T-helper 1 cell (primary cell): Measurements from ENCODE around the gene GOLM1.
"Not testable (repeated sequence)": the region's sequence is repeated elsewhere in the genome, so short reads cannot be mapped to it uniquely, and the experiment has no call there.

Experiments
- DNase-seq, 5 donors: peaks; one replicate each; pipeline ENCODE4 v3.0.0-alpha.2; 2012 to 2020

GOLM1 gene

DNA sequence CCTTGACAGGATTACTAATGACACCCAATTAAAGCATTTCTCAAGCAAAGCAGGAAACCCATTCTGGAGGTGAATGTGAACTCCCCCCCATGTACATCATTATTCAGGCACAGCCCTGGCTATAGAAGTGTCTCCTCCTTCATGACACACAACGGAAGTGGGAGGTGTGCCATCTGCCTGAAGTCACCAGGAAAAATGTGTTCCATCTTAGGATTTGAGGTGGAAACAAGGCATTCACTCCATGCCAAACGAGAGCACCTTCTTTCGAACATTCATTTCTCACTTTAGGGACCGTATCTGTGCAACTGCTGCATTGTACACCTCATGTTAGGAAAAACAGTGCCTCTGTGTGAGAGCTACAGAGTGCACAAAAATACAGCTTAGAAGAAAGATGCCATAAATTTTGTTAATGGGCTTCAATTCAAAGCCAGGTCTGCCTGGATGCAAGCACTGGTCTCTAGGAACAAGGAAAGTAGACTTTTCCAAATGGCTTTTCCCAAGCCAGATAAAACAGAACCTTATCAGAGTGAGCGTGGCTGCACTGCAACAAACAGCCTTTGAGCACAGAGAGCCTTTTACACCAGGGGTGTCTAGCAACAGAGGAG lies 19.4 kb downstream of the GOLM1 start:
- DNase-seq: no peak

DNA sequence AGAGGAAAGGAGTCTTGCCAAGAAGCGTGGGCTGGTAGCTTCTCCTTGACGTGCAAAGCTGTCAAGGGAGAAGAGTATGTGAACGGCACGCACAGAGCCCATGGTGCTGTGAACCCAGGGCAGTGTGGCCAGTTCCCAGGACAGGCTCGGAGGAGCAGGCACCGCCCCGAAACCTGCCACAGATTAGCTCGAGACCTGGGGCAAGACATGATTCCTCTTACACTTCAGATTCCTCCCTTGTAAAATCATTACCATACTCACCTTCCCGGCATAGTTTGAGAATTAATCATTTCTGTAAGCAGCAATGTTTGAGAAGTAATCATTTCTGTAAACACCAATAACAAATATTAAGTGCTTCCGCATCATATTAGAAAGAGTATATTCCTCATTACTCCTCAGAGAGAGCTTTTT lies 19.9 kb downstream of the GOLM1 start:
- DNase-seq: no peak

DNA sequence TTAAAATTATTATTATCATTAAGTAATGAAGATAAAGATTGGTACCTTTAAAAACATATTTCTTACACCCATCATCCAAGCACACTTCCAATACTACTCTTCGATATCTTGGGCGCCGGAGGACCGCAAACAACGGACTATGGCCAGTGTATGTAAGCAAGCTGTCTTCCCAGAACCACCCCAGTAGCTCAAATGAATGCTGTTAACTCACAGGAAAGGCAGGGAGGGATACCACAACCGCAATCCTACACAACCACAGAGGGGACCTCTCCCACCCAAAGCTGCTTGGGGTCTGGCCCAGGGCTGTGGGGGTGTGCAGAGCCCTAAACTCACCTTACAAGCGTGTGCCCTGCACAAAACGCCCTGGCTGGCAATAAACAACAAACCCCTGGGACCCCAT lies 20.6 kb downstream of the GOLM1 start:
- DNase-seq: no peak

DNA sequence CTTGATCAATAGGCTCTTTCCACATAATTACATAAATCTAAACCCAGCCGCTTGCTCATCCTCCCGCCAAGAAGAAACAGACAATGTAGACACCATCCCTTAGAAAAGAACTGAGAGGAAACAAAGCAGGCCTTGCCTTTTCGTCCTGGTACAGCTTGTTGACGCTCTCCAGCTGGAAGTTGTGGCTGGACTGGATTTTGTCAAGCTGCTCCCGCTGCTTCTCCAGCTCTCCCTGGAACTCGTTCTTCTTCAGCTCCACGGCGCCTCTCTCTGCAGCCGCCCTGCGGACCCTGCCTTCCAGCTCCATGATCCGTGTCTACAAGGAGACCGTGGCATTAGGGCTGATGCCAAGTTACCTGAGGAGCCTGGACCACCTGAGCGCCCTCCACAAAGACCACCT lies 22.1 kb downstream of the GOLM1 start:
- DNase-seq: no peak

DNA sequence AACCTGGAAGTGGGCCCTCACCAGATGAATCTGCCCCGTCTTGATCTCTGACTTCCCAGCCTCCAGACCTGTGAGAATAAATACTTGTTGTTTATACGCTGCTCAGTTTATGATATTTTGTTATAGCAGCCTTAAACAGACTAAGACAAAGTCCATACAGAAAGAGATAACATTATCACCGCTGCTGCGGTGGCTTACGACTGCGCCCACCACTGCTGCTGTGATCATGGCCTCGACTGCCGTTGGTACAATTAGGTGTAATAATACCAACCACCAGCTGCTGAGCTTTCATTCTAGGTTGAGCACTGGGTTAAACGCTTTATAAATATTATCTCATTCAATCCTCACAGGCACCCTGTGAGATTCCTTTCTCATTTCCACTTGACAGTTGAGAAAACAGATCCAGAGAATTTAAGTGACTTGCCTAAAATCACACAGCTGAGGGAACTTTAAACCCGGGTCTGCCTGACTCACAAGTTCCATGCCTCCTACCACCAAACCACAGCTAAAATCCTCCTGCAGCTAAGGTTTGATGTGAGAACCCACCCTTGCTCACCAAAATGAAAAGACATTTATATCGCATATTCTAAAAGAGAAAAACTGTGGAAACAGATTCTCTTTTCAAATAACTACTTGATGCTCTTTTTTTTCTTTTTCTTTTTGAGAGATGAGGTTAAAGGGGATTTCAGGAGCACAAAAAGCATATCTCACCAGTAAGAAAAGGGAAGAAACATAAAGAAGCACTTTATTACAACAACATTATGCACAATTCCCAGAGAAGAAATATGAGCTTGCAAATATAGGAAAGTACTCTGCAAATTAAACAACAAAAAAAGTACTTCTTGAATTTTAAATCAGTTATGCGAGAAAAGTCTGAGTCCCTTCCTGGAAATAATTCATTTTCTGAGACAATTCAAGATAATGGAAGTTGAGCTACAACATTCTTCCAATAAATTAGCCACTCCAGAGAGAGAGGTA lies 23.9 kb downstream of the GOLM1 start:
- no peak for DNase-seq

DNA sequence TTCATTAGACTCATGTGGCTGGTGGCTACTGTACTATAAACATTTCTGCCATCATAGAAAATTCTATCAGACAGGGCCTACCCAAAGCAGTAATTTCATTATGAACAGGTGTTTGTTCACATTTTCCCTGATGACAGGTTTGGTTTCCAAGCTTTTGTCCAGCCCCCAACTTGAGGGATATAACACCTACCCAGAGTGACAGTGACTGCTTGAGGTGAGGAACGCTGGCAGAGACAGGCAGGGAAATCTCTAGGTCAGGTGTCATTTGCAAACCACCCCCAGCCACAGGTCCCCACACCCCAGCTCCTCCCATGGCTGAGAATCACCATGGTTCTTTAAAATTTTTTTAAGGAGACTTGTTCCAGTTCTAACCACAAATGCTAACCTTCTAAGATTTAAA lies 25.5 kb downstream of the GOLM1 start:
- no peak for DNase-seq

DNA sequence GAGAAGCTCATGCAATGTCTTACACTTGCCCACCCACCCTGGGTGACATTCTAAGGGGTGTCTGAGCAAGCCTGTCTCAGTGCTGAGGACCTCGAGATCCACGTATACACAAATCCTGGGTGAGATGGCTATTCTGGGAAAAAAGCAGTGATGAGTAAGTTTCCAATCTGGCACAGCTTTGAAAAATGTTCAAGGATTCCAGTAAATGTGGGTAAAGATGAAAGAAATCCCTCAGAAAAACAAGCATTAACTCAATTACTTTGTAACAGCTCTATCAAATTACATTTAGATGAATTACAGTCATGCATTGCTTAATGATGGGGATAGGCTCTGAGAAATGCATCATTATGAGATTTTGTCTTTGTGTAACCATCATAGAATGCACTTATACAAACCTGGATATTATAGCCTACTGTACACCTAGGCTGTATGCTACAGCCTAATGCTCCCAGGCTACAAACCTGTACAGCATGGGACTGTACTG lies 26.9 kb downstream of the GOLM1 start:
- DNase-seq: no peak

DNA sequence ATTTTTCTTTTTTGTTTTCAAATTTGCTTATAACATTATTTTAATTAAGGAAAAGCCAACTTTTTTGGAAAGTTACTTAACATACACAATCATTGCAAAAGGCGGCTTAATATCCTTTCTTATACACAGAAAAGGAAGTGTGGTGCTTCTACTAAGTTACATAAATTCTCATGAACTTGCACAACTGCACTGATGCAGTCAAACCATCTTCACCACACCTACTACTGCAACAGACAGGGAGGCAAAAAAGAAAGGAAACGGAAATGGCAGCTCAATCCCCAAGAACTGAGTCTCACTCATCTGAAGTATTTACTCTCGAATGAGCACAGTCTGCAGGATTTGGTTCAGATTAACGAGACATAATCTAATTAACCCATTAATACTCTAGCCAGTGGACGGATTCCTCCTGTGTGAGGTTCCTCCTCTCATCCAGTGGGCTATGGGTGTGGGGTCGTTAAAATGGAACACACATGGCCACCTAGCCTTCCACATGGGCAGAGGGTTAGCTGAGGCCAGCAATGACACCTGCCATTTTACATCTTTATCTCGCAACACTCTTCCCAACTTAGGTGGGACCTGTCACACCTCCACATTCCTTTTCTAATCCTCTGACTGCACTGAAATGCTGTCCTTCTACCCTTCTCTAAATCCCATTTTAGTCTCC lies 30.0 kb downstream of the GOLM1 start:
- no peak for DNase-seq

DNA sequence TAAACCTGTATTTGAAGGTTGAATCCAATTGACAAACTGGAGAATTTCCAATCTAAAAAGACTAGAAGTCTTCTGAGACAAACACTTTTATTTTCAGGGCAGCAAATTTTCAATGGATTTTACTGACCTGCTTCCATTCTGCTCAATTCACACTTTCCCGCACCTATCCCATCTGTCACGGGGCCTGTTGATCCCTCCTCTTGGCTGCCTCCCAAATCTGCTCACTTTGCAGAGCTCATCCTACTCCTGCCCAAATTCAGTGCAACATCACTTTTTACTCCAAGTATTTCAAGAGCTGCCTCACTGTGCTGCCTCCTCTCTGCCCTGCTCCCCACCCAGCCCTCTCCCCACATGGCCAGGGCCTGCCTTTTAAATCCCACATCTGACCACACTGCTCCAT lies 35.1 kb downstream of the GOLM1 start:
- no peak for DNase-seq

DNA sequence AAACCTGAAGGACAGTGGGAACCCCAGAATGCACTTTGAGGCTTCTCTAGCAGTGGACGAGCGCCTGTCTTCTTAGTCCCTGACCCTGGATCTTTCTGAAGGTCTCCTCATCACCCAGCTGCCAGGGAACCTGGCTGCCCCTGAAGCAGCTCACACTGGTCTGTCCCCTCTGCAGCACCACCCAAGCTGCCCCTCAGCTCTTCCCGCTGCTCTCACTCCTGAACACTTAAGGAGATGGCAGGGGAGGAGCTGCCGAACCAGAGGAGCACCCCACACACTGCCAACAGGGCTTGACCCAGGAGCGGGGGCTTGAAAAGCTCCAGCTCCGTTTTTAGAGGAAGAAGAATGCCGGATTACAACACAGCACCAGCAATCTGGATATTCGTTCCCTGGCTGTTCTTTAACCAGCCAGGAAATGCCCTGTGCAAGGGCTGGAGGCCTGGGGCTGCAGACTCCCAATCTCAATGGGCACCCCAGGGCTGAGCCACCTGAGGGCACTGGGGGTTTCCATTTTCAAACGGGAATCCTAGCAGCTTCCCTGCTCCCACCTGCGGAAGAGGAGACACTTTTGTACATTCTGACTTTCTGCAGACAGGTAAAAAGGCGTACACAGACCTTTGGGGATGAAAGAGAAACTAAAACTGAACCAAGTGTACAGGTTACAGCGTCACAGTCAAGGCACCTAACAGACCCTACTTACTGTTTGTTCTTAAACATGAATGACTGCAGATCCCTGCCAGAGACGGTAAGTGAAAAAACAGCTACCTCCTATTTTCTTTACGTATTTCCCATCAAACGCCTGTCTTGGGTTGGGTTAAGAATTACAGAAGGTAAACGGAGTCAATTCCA lies 36.3 kb downstream of the GOLM1 start:
- no peak for DNase-seq

DNA sequence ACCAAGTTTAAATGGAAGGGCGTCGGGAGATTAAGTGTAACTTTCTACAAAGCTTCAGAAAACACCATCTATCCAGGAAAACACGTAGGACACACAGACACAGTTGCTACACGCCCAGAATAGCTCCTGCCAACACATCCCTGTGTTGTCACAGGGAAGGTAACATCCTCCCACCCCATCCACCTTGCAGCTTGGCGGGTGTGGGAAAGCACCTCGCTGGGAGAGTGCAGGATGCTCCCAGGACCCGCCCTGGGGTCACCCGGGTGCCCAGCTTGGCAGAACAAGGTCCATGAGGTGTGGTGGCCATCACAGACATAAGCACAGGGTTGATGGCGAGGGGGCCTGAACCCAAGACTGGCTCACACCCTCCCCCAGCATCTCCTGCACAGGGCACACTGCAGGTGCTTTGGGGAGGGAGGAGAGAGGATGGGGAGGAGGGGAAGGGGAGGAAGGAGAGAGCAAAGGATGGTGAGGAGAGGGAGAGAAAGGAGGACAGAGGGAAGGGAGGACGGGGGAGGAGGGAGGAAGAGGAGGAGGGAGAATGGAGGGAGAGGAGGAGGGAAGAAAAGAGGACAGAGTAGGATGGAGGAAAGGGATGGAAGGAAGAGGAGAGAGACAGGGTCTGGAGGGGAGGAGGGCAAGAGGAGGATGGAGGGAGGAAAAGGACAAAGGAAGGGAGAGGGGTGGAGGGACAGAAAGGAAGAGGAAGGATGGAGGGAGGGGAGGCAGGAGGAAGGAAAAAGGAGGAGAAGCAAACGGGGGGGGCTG lies 37.2 kb downstream of the GOLM1 start:
- DNase-seq: no peak

DNA sequence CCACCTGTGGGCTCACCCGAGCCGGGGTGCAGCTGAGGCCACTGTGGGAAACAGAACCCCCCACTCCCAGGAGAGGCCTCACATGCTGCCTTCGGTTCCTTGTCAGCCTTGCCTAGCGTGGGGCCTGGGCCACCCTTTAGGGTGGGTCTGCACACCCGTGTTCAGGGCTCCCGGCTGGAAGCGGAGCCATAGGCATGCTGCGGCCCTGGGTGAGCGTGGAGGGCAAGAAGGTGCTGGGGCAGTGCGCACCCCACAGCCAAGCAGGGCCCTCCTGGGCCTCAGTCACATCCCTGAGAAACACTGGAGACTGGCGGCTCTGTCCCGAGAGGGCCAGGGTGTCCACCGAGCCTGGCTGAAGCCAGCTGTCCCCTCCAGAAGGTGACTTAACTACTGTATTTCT lies 41.9 kb downstream of the GOLM1 start:
- DNase-seq: no peak

DNA sequence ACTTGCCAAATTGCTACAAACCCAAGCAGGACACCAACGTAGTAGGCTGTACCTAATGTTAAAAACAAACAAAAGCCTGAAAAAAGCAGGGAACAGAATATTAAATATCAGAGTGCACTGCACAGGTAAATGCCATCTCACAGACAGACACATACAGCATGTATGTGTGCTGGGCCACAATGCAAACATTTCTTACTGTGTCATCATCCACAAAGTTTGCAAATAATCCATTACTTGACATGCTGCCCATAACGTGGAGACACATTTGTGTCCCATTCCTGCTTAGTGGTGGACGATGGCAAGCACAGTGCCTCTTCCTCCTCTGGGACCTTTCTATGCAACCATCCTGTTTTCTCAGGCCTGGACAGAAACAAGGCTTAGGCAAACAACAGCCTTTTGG lies 44.7 kb downstream of the GOLM1 start:
- DNase-seq: no peak

DNA sequence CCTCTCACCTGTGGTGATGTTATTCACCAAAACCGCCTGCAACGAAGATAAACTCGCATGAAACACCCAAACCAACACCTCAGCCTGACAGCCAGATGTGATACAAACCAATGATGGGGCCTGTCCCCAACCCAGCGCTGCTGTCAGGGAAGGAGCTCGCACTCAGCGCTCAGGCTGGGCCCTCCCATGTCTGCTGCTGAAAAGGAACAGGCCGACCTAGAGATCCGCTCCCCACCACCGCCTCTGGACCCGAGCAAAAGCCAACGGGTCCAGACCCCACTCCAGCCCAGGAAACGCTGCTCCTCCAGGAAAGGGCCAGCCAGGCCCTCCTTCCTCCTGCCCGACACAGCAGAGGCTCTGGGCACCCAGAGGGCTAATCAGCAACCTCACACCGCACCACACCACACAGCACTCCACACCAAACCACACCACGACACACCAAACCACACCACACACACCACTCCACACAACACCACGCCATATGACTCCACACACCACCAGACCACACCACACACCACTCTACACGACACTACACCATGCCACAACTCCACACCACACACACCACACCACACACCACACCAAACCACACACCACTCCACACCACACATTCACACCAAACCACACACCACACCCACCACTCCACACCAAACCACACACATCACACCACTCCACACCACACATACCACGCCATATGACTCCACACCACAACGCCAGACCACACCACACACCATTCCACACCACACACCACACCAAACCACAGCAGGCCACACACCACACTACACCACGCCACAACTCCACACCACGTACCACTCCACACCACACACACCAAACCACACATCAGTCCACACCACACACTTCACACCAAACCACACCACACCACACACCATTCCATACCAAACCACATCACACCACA lies 46.5 kb downstream of the GOLM1 start:
- DNase-seq: no peak

DNA sequence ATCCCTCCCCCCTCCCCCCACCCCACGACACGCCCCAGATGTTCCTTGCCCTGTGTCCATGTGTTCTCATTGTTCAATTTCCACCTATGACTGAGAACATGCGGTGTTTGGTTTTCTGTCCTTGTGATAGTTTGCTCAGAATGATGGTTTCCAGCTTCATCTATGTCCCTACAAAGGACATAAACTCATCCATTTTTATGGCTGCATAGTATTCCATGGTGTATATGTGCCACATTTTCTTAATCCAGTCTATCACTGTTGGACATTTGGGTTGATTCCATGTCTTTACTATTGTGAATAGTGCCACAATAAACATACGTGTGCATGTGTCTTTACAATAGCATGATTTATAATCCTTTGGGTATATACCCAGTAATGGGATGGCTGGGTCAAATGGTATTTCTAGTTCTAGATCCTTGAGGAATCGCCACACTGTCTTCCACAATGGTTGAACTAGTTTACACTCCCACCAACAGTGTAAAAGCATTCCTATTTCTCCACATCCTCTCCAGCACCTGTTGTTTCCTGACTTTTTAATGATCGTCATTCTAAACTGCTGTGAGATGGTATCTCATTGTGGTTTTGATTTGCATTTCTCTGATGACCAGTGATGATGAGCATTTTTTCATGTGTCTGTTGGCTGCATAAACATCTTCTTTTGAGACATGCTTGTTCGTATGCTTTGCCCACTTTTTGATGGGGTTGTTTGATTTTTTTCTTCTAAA lies 51.2 kb downstream of the GOLM1 start:
- not testable (repeated sequence) for DNase-seq

DNA sequence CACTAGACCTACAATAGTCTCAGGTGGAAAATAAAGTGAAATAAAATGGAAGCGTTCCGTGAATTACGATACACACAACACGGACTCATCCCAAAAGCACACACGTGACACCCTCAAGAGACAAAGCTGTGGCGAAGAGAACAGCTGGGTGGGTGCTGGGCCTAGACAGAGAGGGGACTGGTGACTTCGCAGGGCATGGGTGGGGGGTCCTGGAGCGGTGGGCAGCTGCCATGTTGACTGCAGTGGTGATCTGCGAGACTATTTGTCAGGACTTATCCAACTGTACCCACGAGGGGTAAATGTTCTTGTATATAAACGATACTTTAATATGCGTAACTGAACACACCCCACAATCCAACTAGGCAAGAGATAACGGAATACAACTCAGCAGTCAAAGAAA lies 52.0 kb downstream of the GOLM1 start:
- DNase-seq: no peak

DNA sequence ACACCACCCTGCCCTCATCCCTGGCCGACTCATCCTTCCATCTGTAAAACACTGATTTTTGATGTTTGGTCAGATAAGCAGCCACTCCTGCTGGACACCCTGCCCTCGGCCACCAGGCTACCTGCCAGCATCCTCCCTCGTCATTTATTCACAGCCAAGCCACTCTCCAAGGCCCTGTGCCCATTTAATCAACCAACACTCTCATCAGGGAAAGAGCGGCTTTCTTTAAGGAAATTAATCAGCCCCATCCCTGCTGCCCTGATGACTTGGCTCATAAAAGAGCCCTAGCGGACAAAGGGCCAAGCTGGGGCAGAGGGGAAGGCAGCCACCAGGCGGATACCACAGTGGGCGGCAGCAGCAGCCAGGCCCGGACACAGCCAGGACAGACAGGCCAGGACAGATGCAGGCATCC lies 52.4 kb downstream of the GOLM1 start:
- no peak for DNase-seq

DNA sequence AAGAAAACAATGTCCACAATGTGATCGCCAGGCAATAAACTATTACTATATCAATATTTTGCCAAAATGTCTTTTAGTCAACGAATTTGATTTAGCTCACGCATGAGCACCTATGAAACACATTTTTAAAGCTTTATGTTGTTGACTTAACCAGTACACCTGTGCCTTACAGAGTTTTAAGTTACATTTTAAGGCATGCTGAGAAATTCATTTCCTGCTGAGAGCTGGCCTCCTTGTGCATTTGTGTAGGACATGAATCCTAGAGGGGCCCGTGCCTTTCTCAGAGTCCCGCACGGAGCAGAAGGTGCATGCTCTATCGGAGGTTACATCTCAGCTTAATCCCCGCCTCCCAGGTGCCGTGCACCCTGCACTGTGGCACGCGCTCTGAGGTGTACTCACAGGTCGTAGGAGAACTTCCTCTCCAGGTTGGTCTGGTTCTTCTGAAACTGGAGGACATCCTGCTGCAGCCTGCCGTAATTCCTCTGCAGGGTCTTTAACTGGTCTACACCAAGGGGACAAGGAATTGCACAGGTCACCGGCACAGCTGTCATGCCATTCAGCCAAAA lies 53.2 kb downstream of the GOLM1 start:
- no peak for DNase-seq

DNA sequence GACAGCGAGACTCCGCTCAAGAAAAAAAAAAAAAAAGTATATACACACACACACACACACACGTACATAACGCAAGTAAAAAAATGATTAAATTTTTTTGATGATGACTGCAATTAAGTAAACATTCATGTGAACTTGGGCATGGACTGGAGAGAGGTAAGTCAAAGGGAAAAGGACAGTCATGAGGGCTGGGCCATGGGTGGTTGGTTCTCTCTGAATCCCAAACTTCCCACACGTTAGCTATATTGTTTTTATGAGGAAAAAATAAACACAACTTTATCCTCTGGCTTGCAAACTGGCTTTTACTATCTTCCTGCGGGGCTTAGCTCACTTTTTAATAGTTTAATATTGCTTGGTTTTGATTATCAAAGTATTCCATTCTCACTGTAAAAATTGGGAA lies 53.7 kb downstream of the GOLM1 start:
- DNase-seq: no peak

DNA sequence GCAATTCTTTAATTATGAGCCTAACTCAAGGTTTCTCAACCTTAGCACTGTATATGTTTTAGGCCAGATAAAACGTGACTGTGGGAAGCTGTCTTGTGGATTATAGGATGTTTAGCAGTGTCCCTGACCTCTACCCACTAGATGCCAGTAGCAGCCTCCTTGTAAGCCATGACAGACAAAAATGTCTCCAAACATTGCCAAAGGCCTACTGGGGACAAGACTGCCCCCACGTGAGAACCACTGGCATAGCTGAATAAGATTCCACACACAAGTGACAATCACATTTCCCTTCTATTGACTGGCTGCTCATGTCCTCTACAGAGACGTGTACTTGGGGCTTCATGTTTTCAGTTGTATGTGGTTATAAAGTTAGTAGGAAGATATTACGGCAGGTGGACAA lies 55.4 kb downstream of the GOLM1 start:
- DNase-seq: no peak
